Measurements from ENCODE around the gene MYCBP2. TPM values are rescaled to one million over a fixed set of nuclear protein-coding genes. Genes with fewer than 3 reads are reported as not detected.
"Not testable (repeated sequence)": the region's sequence is repeated elsewhere in the genome, so short reads cannot be mapped to it uniquely, and the experiment has no call there.

Gene MYCBP2
- total RNA-seq, 1 experiment from 2014 or later, result 6.1 TPM

GRCh38 chr13:77310161-77310560, 16.7 kb downstream of the MYCBP2 start:
- in situ Hi-C loops (cut with HindIII; ENCODE audit: low pct_unique_long_range_greater_than_20kb, low sequenced_read_pairs), result no loop called here
- no peak for DNase-seq (ENCODE audit: low read depth)

GRCh38 chr13:77309254-77309653, 17.6 kb downstream of the MYCBP2 start:
- no peak for DNase-seq (ENCODE audit: low read depth)
- in situ Hi-C loops (cut with HindIII; ENCODE audit: low pct_unique_long_range_greater_than_20kb, low sequenced_read_pairs), result no loop called here

- DNase-seq (ENCODE audit: low read depth), result no peak
- in situ Hi-C loops (cut with HindIII; ENCODE audit: low pct_unique_long_range_greater_than_20kb, low sequenced_read_pairs), result no loop called here
Observed at GRCh38 chr13:77306458-77306857, 20.4 kb downstream of the MYCBP2 start.

GRCh38 chr13:77305266-77305665, 21.6 kb downstream of the MYCBP2 start:
- in situ Hi-C loops (cut with HindIII; ENCODE audit: low pct_unique_long_range_greater_than_20kb, low sequenced_read_pairs), result no loop called here
- DNase-seq (ENCODE audit: low read depth), result no peak

GRCh38 chr13:77300176-77301037, 26.5 kb downstream of the MYCBP2 start:
- in situ Hi-C loops (cut with HindIII; ENCODE audit: low pct_unique_long_range_greater_than_20kb, low sequenced_read_pairs), result no loop called here
- DNase-seq (ENCODE audit: low read depth), result no peak

GRCh38 chr13:77299587-77299986, 27.3 kb downstream of the MYCBP2 start:
- in situ Hi-C loops (cut with HindIII; ENCODE audit: low pct_unique_long_range_greater_than_20kb, low sequenced_read_pairs), result no loop called here
- DNase-seq (ENCODE audit: low read depth), result no peak

GRCh38 chr13:77298426-77298825, 28.5 kb downstream of the MYCBP2 start:
- DNase-seq (ENCODE audit: low read depth), result no peak
- in situ Hi-C loops (cut with HindIII; ENCODE audit: low pct_unique_long_range_greater_than_20kb, low sequenced_read_pairs), result no loop called here

GRCh38 chr13:77291774-77292173, 35.1 kb downstream of the MYCBP2 start:
- peak; percentile 25 for DNase-seq (ENCODE audit: low read depth)
- in situ Hi-C loops (cut with HindIII; ENCODE audit: low pct_unique_long_range_greater_than_20kb, low sequenced_read_pairs), result no loop called here

GRCh38 chr13:77290342-77290741, 36.6 kb downstream of the MYCBP2 start:
- no peak for DNase-seq (ENCODE audit: low read depth)
- in situ Hi-C loops (cut with HindIII; ENCODE audit: low pct_unique_long_range_greater_than_20kb, low sequenced_read_pairs), result no loop called here

- in situ Hi-C loops (cut with HindIII; ENCODE audit: low pct_unique_long_range_greater_than_20kb, low sequenced_read_pairs), result no loop called here
- DNase-seq (ENCODE audit: low read depth), result no peak
Observed at GRCh38 chr13:77289851-77290250, 37.0 kb downstream of the MYCBP2 start.

GRCh38 chr13:77285632-77286031, 41.3 kb downstream of the MYCBP2 start:
- in situ Hi-C loops (cut with HindIII; ENCODE audit: low pct_unique_long_range_greater_than_20kb, low sequenced_read_pairs); DNase-seq (ENCODE audit: low read depth): not testable (repeated sequence)

- in situ Hi-C loops (cut with HindIII; ENCODE audit: low pct_unique_long_range_greater_than_20kb, low sequenced_read_pairs), result no loop called here
- DNase-seq (ENCODE audit: low read depth), result no peak
Observed at GRCh38 chr13:77285098-77285497, 41.8 kb downstream of the MYCBP2 start.

GRCh38 chr13:77274126-77274525, 52.8 kb downstream of the MYCBP2 start:
- in situ Hi-C loops (cut with HindIII; ENCODE audit: low pct_unique_long_range_greater_than_20kb, low sequenced_read_pairs), result no loop called here
- no peak for DNase-seq (ENCODE audit: low read depth)

GRCh38 chr13:77269141-77269540, 57.8 kb downstream of the MYCBP2 start:
- in situ Hi-C loops (cut with HindIII; ENCODE audit: low pct_unique_long_range_greater_than_20kb, low sequenced_read_pairs), result no loop called here

GRCh38 chr13:77267362-77267761, 59.5 kb downstream of the MYCBP2 start:
- in situ Hi-C loops (cut with HindIII; ENCODE audit: low pct_unique_long_range_greater_than_20kb, low sequenced_read_pairs), result no loop called here
- DNase-seq (ENCODE audit: low read depth), result no peak

More at GRCh38 chr13:77269141-77269540, 57.8 kb downstream of the MYCBP2 start:
- no peak for DNase-seq (ENCODE audit: low read depth)

GRCh38 chr13:77265336-77265735, 61.6 kb downstream of the MYCBP2 start:
- DNase-seq (ENCODE audit: low read depth), result no peak
- in situ Hi-C loops (cut with HindIII; ENCODE audit: low pct_unique_long_range_greater_than_20kb, low sequenced_read_pairs), result no loop called here

GRCh38 chr13:77262198-77262597, 64.7 kb downstream of the MYCBP2 start:
- in situ Hi-C loops (cut with HindIII; ENCODE audit: low pct_unique_long_range_greater_than_20kb, low sequenced_read_pairs), result no loop called here
- no peak for DNase-seq (ENCODE audit: low read depth)

- in situ Hi-C loops (cut with HindIII; ENCODE audit: low pct_unique_long_range_greater_than_20kb, low sequenced_read_pairs), result no loop called here
- no peak for DNase-seq (ENCODE audit: low read depth)
Observed at GRCh38 chr13:77250975-77251374, 75.9 kb downstream of the MYCBP2 start.

GRCh38 chr13:77245224-77245623, 81.7 kb downstream of the MYCBP2 start:
- in situ Hi-C loops (cut with HindIII; ENCODE audit: low pct_unique_long_range_greater_than_20kb, low sequenced_read_pairs); DNase-seq (ENCODE audit: low read depth): not testable (repeated sequence)

- in situ Hi-C loops (cut with HindIII; ENCODE audit: low pct_unique_long_range_greater_than_20kb, low sequenced_read_pairs), result no loop called here
- DNase-seq (ENCODE audit: low read depth), result no peak
Observed at GRCh38 chr13:77239312-77239711, 87.6 kb downstream of the MYCBP2 start.
